OCI-LY3 (cell line): Measurements from ENCODE around the gene PAQR9.
A peak's percentile ranks its signal among the peaks of the same experiment; 100 is the strongest.

Experiments used
- H2AFZ ChIP-seq: fragments of 200-600, 300-600 bp; shearing (Covaris generic); 2 replicates; pipeline ENCODE4 v1.6.0; 2014; ENCODE audit warnings: antibody characterized with exemption, low read depth, low read length
- H3K27ac ChIP-seq: fragments of 200-600, 300-600 bp; sonication (generic); 2 replicates; pipeline ENCODE4 v1.5.1; 2014; ENCODE audit warnings: mild to moderate bottlenecking, low read length, moderate library complexity, mixed read lengths
- H3K27me3 ChIP-seq: fragments of 200-600, 300-600 bp; sonication (generic); 2 replicates; pipeline ENCODE4 v1.6.1; 2014; ENCODE audit warnings: low read depth, low read length, mixed read lengths
- H3K36me3 ChIP-seq: fragments of 200-600, 300-600 bp; sonication (generic); replicated peaks from 2 replicates; pipeline ENCODE3; 2014; ENCODE audit warnings: low read depth, low read length, mixed read lengths
- H3K4me1 ChIP-seq: fragments of 300-600, 200-600 bp; sonication (generic); 2 replicates; pipeline ENCODE4 v1.6.1; 2014; ENCODE audit warnings: low read length, mixed read lengths
- H3K4me2 ChIP-seq: fragments of 200-600, 300-600 bp; sonication (generic); 2 replicates; pipeline ENCODE4 v1.6.1; 2014; ENCODE audit warnings: low read length, mixed read lengths
- H3K4me3 ChIP-seq: fragments of 300-600, 200-600 bp; sonication (generic); 2 replicates; pipeline ENCODE4 v1.5.1; 2014; ENCODE audit warnings: antibody characterized with exemption, mild to moderate bottlenecking, low read length, moderate library complexity
- H3K79me2 ChIP-seq: fragments of 300-600, 200-600 bp; shearing (Covaris generic); 2 replicates; pipeline ENCODE4 v1.6.1; 2014; ENCODE audit warnings: mild to moderate bottlenecking, low read length, mixed read lengths
- H3K9ac ChIP-seq: fragments of 300-600, 200-600 bp; shearing (Covaris generic); 2 replicates; pipeline ENCODE4 v1.6.0; 2014; ENCODE audit warnings: mild to moderate bottlenecking, low read length, moderate library complexity
- H3K9me3 ChIP-seq: fragments of 200-600, 300-600 bp; shearing (Covaris generic); 2 replicates; pipeline ENCODE4 v1.6.1; 2014; ENCODE audit warnings: low read length, mixed read lengths; ENCODE audit not compliant: insufficient read depth
- H4K20me1 ChIP-seq: fragments of 200-600, 300-600 bp; sonication (generic); 2 replicates; pipeline ENCODE4 v1.6.1; 2016; ENCODE audit warnings: low read length, mixed read lengths; ENCODE audit not compliant: insufficient read depth
- CTCF ChIP-seq: fragments of 200-600, 300-600 bp; sonication (generic); IDR thresholded peaks from 2 replicates; pipeline ENCODE4 v1.5.1; 2014; ENCODE audit warnings: antibody characterized with exemption, low read length, low read depth
- EZH2phosphoT487 ChIP-seq: fragments of 200-600 bp; shearing (Covaris generic); IDR thresholded peaks from 2 replicates; pipeline ENCODE4 v1.6.1; 2018; ENCODE audit warnings: antibody characterized with exemption, mixed run types, low read depth

Gene PAQR9

GRCh38 chr3:142929890-142930289 lies 33.6 kb downstream of the PAQR9 start:
- Histone ChIP-seq H3K9me3 (no peaks in the 10 kb centered on the region), H3K4me3 (no peak overlapping the region), H3K9ac (no peak overlapping the region), H4K20me1 (no peaks in the 10 kb centered on the region), H2AFZ (no peak overlapping the region), H3K4me2 (no peak overlapping the region), H3K4me1 (0 out of 2 replicates have a peak, but pooled peaks cover 4% of the 10 kb centered on the region), H3K27me3 (no peaks in the 10 kb centered on the region), H3K79me2 (no peaks in the 10 kb centered on the region), H3K36me3 (no peaks in the 10 kb centered on the region), H3K27ac (no peak overlapping the region)
- no peak for TF ChIP-seq EZH2phosphoT487
- TF ChIP-seq CTCF = no peak

- Histone ChIP-seq H3K9me3 (no peaks in the 10 kb centered on the region), H3K4me3 (no peak overlapping the region), H3K36me3 (no peaks in the 10 kb centered on the region), H3K4me1 (0 out of 2 replicates have a peak, but pooled peaks cover 4% of the 10 kb centered on the region), H4K20me1 (no peaks in the 10 kb centered on the region), H3K4me2 (no peak overlapping the region), H3K27me3 (no peaks in the 10 kb centered on the region), H3K9ac (no peak overlapping the region), H3K27ac (no peak overlapping the region), H2AFZ (no peak overlapping the region), H3K79me2 (no peaks in the 10 kb centered on the region)
- TF ChIP-seq EZH2phosphoT487 (no peak), CTCF (peak; percentile 77)
Observed at GRCh38 chr3:142929109-142929508, 34.4 kb downstream of the PAQR9 start.

- no peaks in the 10 kb centered on the region for H3K36me3 ChIP-seq
- no peak overlapping the region for H3K9ac ChIP-seq
- H3K79me2 ChIP-seq = no peaks in the 10 kb centered on the region
- H3K27ac ChIP-seq = no peak overlapping the region
- no peaks in the 10 kb centered on the region for H4K20me1 ChIP-seq
- H3K4me1 ChIP-seq = 0 out of 2 replicates have a peak, but pooled peaks cover 4% of the 10 kb centered on the region
- TF ChIP-seq CTCF (no peak), EZH2phosphoT487 (no peak)
- no peak overlapping the region for H2AFZ ChIP-seq
- H3K9me3 ChIP-seq = no peaks in the 10 kb centered on the region
- H3K4me2 ChIP-seq = no peak overlapping the region
- no peak overlapping the region for H3K4me3 ChIP-seq
- no peaks in the 10 kb centered on the region for H3K27me3 ChIP-seq
Observed at GRCh38 chr3:142926368-142926944, 37.0 kb downstream of the PAQR9 start.

GRCh38 chr3:142925140-142925539 lies 38.3 kb downstream of the PAQR9 start:
- no peaks in the 10 kb centered on the region for H3K36me3 ChIP-seq
- no peak overlapping the region for H3K27ac ChIP-seq
- H3K4me3 ChIP-seq = no peak overlapping the region
- TF ChIP-seq EZH2phosphoT487 (no peak), CTCF (no peak)
- no peaks in the 10 kb centered on the region for H3K9me3 ChIP-seq
- no peaks in the 10 kb centered on the region for H3K27me3 ChIP-seq
- no peaks in the 10 kb centered on the region for H4K20me1 ChIP-seq
- no peak overlapping the region for H2AFZ ChIP-seq
- H3K79me2 ChIP-seq = no peaks in the 10 kb centered on the region
- H3K4me2 ChIP-seq = no peak overlapping the region
- no peaks in the 10 kb centered on the region for H3K4me1 ChIP-seq
- H3K9ac ChIP-seq = no peak overlapping the region
